8988T (cell line): ENCODE measurements around the gene NTN4.
"Not testable (repeated sequence)": the region's sequence is repeated elsewhere in the genome, so short reads cannot be mapped to it uniquely, and the experiment has no call there.

Source experiments
- DNase-seq: peaks from one replicate; pipeline ENCODE4 v3.0.0; 2011

NTN4 gene

GRCh38 chr12:95746062-95746461, 44.5 kb downstream of the NTN4 start:
- DNase-seq: not testable (repeated sequence)

GRCh38 chr12:95742586-95742985, 48.0 kb downstream of the NTN4 start:
- no peak for DNase-seq

DNA sequence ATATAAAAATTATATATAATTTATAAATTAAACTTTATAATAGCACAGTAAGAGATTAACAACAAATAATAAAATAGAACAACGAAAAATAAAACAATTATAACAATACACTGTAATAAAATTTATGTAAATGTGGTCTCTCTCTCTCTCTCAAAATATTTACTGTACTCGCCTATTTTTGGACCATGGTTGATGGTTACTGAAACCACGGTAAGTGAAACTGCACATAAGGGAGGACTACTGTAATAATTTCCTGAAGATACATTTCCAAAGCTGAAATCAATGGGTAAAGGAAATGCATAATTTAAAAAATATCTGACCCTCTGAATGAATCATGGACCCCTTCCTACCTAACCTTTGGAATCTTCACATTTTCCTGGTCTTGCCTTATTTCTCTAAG, 48.9 kb downstream of the NTN4 start:
- DNase-seq: no peak

GRCh38 chr12:95740751-95741150, 49.8 kb downstream of the NTN4 start:
- no peak for DNase-seq

GRCh38 chr12:95739561-95740313, 50.8 kb downstream of the NTN4 start:
- no peak for DNase-seq

GRCh38 chr12:95738024-95738611, 52.4 kb downstream of the NTN4 start:
- no peak for DNase-seq

DNA sequence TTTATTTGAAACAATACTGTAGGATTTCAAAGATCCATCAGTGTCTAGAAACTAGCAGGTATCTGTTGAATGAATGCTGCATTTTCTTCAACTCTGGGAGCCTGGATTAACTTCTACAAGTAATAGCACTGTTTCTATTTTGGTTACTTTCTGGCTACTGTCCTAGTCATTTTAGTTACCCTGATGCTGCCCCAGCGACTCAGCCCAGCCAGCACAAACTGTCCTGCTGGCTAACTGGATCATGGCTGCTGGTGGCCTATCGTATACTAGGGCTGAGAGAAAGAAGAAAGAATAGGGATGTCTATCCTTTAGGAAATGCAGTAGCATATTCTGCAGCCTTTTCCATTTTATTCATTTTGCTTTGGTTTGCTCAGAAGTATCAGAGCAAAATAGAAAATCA, 53.9 kb downstream of the NTN4 start:
- DNase-seq: no peak

DNA sequence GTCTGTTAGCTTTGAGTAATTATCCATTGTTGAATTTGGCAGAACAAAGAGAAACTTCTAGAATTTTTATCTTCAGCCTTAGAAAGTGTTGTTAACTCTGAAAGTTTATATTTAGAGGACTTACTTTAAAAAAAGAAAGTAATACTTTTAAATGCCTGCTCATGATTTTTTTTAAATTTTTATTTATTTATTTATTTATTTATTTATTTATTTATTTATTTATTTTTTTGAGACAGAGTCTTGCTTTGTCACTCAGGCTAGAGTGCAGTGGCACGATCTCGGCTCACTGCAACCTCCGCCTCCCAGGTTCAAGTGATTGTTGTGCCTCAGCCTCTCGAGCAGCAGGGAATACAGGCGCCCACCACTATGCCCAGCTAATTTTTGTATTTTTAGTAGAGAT, 54.8 kb downstream of the NTN4 start:
- DNase-seq: not testable (repeated sequence)

DNA sequence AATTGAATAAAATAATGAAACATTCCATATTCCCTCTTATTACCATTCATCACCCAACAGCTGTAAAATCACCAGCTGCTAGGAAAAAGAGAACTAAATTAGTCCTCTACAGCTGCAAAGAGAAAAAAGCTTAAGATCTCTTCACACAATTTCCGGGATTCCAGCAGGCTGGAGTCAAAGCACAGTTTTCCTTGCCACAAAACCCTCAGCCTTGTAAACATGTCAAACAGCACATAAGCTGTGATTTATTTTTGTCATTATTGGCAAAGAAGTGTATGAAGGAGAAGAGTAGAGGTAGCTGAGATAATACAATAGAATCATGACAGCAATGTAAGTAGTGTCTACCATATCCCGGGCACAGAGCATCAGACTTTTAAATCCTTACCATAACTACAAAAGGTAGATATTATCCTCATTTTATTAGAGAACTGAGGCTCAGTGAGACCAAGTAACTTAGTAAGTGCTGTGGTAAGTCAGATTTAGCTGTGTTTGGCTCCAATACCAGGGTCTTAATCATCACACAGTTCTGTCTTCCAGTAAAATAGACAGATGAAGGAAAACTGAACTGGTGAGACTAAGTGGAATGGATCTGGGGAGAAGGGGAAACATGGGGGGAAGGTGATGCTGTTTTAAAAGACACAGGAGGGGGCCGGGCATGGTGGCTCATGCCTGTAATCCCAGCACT, 57.3 kb downstream of the NTN4 start:
- no peak for DNase-seq

GRCh38 chr12:95731519-95731958, 59.0 kb downstream of the NTN4 start:
- no peak for DNase-seq

DNA sequence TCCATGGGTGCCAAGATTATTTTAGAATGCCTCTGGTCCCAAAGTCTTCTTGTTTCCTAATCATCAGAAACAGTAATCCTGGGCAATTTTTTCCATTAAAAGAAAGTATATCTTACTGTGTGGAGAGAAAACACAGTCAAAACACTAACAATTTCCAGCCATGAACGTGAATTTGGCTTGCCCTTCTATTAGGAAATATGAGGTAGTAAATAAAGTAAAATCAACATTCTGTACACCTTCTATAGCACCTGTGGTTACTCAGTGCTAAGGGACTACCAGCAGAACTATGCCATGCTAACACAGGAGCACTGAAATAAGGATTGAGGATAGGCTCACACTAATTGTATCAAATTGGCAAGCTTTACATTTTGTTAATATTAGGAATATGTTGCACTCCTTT, 60.1 kb downstream of the NTN4 start:
- DNase-seq: no peak

DNA sequence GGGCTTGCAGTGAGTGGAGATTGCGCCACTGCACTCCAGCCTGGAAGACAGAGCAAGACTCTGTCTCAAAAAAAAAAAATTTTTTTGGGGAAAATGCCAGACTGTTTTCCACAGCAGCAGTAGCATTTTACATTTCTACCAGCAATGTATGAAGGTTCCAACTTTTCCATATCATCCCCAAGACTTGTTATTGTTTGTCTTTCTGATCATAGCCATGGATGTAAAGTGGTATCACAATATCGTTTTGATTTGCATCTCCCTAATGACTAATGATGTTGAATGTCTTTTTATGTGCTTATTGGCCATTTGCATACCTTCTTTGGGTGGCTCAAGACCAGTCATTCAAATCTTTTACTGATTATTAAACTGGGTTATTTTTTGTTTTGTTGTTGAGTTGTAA, 63.7 kb downstream of the NTN4 start:
- no peak for DNase-seq

GRCh38 chr12:95724767-95725166, 65.8 kb downstream of the NTN4 start:
- no peak for DNase-seq

DNA sequence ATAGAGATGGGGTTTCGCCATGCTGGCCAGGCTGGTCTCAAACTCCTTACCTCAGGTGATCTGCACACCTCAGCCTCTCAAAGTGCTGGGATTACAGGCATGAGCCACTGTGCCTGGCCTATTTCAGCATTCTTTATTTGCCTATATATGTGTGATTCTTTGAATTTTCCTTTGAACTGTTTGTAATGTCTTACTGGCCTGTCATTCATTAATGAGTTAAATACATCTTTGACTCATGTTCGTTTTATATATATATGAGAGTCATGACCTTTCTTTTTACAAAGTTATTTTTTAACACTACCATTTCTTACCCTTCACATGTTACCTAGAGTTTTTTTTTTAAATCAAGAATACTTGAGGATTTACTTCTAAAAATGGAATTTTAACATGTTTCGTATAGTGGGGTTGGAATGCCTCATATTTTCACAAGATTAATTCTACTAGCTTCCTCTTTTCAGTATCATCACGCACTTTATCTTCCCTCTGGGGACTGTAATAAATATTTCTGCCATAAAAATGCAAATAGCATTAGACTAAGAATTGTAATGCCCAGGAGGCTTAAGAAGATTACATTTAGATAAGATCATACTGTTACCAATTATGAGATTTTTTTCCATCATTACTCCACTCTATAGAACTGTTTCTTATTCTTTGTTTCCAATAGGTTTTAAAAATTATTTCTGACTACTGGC, 66.7 kb downstream of the NTN4 start:
- DNase-seq: no peak

- no peak for DNase-seq
Observed at GRCh38 chr12:95721320-95721719, 69.2 kb downstream of the NTN4 start.

DNA sequence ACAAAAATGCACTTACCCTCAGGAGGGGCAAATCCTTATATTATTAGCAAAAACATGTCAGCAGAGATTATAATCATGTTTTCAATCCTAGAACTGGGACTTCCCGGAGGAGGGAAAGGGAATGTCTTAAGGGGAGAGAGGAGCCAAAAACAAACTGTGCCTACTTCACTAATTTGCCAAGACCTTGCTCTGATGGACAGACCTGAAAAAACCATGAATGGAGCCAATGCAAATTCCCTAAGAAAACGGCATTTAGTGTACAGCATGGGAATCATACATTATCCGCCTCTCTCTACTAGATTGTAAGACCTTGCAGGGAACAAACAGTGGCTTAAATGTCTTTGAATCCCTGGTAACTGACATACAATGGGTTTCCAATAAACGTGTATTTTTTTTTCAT, 70.4 kb downstream of the NTN4 start:
- no peak for DNase-seq

DNA sequence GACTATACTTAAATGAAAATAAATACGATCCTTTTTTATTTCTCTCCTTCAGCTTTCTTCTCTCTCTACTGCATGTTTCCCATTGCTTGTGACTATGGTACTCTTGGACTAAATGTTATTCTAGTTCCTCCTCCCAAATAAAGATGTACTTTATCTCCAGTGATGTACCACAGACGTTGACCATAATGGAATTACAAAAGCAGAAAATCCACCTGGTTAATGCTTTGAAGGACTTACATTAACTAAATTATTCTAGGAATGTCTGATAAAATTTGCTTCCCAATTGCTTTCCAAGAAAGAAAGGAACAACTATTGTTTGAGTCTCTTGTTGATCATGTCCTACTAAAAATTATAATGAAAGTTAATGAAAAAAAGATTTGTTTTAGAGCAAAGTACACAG, 71.8 kb downstream of the NTN4 start:
- DNase-seq: no peak

DNA sequence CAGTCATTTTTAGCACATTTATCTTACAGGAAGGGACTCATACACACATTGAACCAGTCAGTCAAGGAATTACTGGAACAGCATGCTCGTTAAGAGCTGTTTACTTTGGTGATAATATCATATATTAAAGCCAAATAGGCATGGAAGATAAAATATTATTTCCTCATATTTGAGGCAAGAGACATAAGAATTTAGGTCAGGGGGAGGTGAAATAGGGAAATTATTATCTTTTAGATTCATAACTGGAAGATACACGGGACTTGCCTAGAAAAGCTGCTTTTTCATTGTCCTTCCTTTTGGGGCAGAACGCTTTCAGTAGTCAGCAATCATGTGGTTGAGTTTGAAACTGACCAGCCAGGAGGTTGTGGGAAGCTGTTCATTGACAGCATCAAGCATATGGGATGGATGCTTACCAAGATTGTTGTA, 72.5 kb downstream of the NTN4 start:
- no peak for DNase-seq

- no peak for DNase-seq
Observed at GRCh38 chr12:95717316-95717928, 73.1 kb downstream of the NTN4 start.

GRCh38 chr12:95715177-95715576, 75.4 kb downstream of the NTN4 start:
- no peak for DNase-seq

GRCh38 chr12:95712269-95712668, 78.3 kb downstream of the NTN4 start:
- DNase-seq: no peak

DNA sequence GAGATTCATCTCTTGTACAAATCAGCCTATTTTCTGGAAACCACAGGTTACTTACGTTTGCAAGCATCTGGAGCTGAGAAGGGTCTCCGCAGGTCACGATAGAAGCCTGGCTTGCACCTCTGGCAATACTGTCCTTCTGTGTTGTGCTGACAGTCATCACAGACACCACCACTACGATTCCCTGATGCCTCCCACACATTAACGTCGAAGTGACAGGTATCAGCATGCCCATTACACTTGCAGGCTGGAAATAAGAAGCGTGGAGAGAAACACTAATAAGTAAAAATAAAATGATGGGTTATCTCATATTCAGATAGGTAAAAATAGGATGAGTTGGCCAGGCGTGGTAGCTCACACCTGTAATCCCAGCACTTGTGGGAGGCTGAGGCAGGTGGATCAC, 80.2 kb downstream of the NTN4 start:
- DNase-seq: no peak

DNA sequence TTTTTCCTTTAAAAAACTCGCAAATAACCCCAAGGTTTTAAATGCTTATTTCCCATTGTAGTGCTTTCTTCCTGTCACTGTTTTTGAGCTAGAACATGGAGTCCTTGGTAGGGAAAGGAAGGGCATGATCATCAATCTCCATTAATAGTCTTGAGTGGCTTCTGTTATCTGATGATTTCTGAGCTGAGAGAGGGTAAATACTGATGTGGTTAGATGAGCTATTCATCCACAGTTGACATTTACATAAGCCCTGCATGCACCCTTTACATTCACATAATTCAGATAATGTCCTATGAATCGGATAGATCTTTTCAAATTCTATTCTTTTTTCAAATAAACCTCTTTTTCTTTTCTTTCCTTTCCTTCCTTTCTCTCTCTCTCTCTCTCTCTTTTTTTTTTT, 81.4 kb downstream of the NTN4 start:
- no peak for DNase-seq
